Thoracic aorta (tissue), 2 donors: ENCODE data around the gene GNA14. TPM values are rescaled to one million over a fixed set of nuclear protein-coding genes. Genes with fewer than 3 reads are reported as not detected.
"Not testable (repeated sequence)": the region's sequence is repeated elsewhere in the genome, so short reads cannot be mapped to it uniquely, and the experiment has no call there.

Experiments
- ATAC-seq: fragments of 150-250 bp; one replicate; pipeline ENCODE4 v1.8.0; 2017; ENCODE audit warnings: low read depth; ENCODE audit not compliant: insufficient number of reproducible peaks, low FRiP score
- DNase-seq: peaks from one replicate; pipeline ENCODE4 v3.0.0-alpha.2; 2020; ENCODE audit warnings: low spot score
- H3K27ac ChIP-seq, 2 donors: fragments of 200-600 bp; sonication (generic); 1 replicate in 1 of 2; 2 replicates in 1 of 2; pipeline ENCODE4 v1.5.1; 2016; ENCODE audit warnings: mild to moderate bottlenecking in 2 of 2, moderate library complexity in 2 of 2
- H3K27me3 ChIP-seq: fragments of 200-600 bp; sonication (generic); replicated peaks from 2 replicates; pipeline ENCODE4 v1.6.0; 2016; ENCODE audit warnings: mild to moderate bottlenecking; ENCODE audit not compliant: insufficient read depth
- H3K36me3 ChIP-seq: fragments of 200-600 bp; sonication (generic); one replicate; pipeline ENCODE4 v1.5.1; 2016
- H3K4me1 ChIP-seq, 2 donors: fragments of 200-600 bp; sonication (generic); 1 replicate in 1 of 2; 2 replicates in 1 of 2; pipeline versions ENCODE4 v1.5.1 to v1.6.0; 2016; ENCODE audit warnings: low read depth in 2 of 2, mild to moderate bottlenecking in 1 of 2; ENCODE audit not compliant: control insufficient read depth in 1 of 2
- H3K4me3 ChIP-seq: fragments of 200-600 bp; sonication (generic); 2 replicates; pipeline ENCODE4 v1.5.1; 2016; ENCODE audit warnings: mild to moderate bottlenecking
- H3K9me3 ChIP-seq: fragments of 200-600 bp; sonication (generic); 2 replicates; pipeline ENCODE4 v1.5.1; 2016
- CTCF ChIP-seq: fragments of 200-600 bp; sonication (generic); IDR thresholded peaks from one replicate; pipeline ENCODE4 v1.5.1; 2019; ENCODE audit warnings: antibody characterized with exemption
- total RNA-seq, 2 donors: library from RNA; depleted of rRNA; stranded (reverse); fragments of >200 nt; gene quantifications; one replicate each; pipeline versions ENCODE4 v1.1.0 to v1.2.3, GENCODE V29; 2016

Gene GNA14
- total RNA-seq, 2 donors from 2014 or later = 5.8 to 8.4 TPM

DNA sequence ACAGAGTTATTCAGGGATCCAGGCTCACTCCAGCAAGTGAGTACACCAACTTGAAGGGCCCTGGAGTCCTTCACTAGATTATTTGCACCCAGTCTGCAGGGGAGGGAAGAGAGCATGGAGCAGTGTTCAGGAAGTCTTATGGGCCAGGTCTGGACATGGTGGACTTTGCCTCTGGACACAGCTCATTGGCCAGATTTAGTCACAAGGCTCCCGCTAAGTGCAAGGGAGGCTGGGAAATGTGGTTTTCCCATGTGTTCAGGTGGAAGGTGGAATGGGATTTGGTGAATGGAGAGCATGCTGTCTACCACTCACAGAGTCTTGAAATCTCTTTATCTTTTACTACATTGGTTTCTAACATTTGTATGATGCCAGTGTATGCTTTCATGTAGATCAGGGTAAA lies 200.5 kb downstream of the GNA14 start:
- Histone ChIP-seq H3K27me3 (no peaks in the 10 kb centered on the region), H3K27ac (no peak overlapping the region), H3K4me1 (no peaks in the 10 kb centered on the region), H3K4me3 (no peak overlapping the region), H3K9me3 (peaks cover 3% of the 10 kb centered on the region), H3K36me3 (no peaks in the 10 kb centered on the region)
- TF ChIP-seq CTCF = no peak
- ATAC-seq = no peak
- no peak for DNase-seq

DNA sequence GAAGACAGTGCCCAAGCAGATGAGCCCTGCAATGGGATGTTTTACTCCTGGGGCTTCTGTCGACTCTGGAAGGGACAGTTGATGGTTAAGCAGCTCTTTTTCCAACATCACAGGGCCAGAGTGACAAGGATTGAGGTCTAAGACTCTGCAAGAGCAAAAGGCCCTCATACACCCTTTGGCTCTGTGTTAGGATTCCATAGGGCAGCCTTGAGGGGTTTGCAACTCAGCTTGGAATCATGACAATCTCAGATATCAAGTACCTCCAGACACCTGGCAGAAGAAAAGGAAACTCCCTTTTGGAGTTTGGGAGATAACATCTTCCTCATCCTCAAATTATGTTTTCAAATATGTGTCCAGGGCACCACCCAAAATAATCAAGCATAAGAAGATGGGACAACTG lies 205.7 kb downstream of the GNA14 start:
- H3K27me3 ChIP-seq = no peaks in the 10 kb centered on the region
- no peak overlapping the region for H3K4me3 ChIP-seq
- no peak for TF ChIP-seq CTCF
- DNase-seq = no peak
- H3K27ac ChIP-seq = no peak overlapping the region
- no peak for ATAC-seq
- no peaks in the 10 kb centered on the region for H3K36me3 ChIP-seq
- H3K4me1 ChIP-seq = no peaks in the 10 kb centered on the region
- peaks cover 1% of the 10 kb centered on the region for H3K9me3 ChIP-seq

DNA sequence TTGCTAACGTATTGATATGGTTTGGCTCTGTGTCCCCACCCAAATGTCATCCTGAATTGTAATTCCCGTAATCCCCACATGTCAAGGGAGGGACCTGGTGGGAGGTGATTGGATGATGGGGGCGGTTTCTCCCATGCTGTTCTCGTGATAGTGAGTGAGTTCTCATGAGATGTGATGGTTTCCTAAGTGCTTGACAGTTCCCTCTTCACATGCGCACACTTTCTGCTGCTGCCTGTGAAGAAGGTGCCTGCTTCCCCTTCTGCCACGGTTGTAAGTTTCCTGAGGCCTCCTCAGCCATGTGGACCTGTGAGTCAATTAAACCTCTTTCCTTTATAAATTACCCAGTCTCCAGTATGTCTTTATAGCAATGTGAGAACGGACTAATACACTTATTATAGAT lies 207.0 kb downstream of the GNA14 start:
- DNase-seq, H3K27me3 ChIP-seq, H3K4me1 ChIP-seq, H3K27ac ChIP-seq, H3K36me3 ChIP-seq, H3K9me3 ChIP-seq, ATAC-seq, H3K4me3 ChIP-seq: not testable (repeated sequence)

GRCh38 chr9:77440057-77440456 lies 208.1 kb downstream of the GNA14 start:
- Histone ChIP-seq H3K36me3 (no peaks in the 10 kb centered on the region), H3K4me1 (no peaks in the 10 kb centered on the region), H3K4me3 (no peak overlapping the region), H3K27ac (no peak overlapping the region), H3K27me3 (no peaks in the 10 kb centered on the region), H3K9me3 (no peaks in the 10 kb centered on the region)
- DNase-seq (no peak), ATAC-seq (no peak)
- TF ChIP-seq CTCF = no peak

DNA sequence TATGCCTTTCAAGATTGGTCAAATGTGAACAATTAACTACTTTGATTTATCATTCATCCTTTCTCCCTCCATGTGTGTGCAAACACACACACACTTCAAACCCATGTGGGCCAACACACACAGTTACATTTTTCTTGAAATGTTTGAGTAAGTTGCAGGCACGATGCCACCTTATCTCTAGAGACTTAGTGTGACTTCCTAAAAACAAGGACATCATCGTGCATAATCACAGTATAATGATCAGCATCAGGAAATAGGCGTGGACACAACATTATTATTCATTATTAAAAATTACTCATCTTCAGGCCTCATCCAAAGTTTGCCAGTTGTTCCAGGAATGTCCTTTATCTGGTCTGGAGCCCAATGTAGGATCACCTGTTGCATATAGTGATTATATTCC lies 209.5 kb downstream of the GNA14 start:
- DNase-seq (no peak), ATAC-seq (no peak)
- H3K4me1 ChIP-seq = no peaks in the 10 kb centered on the region

More for the DNA sequence above, 209.5 kb downstream of the GNA14 start:
- Histone ChIP-seq H3K27me3 (no peaks in the 10 kb centered on the region), H3K27ac (no peak overlapping the region), H3K9me3 (no peaks in the 10 kb centered on the region), H3K4me3 (no peak overlapping the region), H3K36me3 (no peaks in the 10 kb centered on the region)
- TF ChIP-seq CTCF = no peak
